Esophagus muscularis mucosa (tissue), 4 donors: Measurements from ENCODE around the gene WIPF3.

Source experiments
- CTCF ChIP-seq, 3 experiments: fragments of 200-600 bp in 2 of 3; fragments of 450-650 bp in 1 of 3; sonication (generic) in 2 of 3; IDR thresholded peaks; one replicate each; pipeline ENCODE4 v1.5.1; 2017 to 2019; ENCODE audit warnings: antibody characterized with exemption in 3 of 3, mild to moderate bottlenecking in 2 of 3, moderate library complexity in 1 of 3
- EP300 ChIP-seq: sonication (generic); formaldehyde crosslinking; IDR thresholded peaks from one replicate; pipeline ENCODE4 v1.6.1; 2017; ENCODE audit warnings: antibody characterized with exemption
- POLR2A ChIP-seq: fragments of 450-650 bp; IDR thresholded peaks from one replicate; pipeline ENCODE4 v1.6.1; 2017; ENCODE audit warnings: antibody characterized with exemption, moderate library complexity, mild to moderate bottlenecking, low read depth
- POLR2AphosphoS5 ChIP-seq, 2 donors: sonication (generic); formaldehyde crosslinking; IDR thresholded peaks; one replicate each; pipeline ENCODE4 v1.6.1; 2017; ENCODE audit warnings: antibody characterized with exemption in 2 of 2

- no peak for TF ChIP-seq POLR2AphosphoS5 (IDR thresholded peaks at IDR 0.05)
- TF ChIP-seq EP300 = no peak
- no peak for TF ChIP-seq CTCF (IDR thresholded peaks at IDR 0.05)
- TF ChIP-seq POLR2A = no peak
These were observed 83.0 kb downstream of the WIPF3 start for GRCh38 chr7:29889288-29889687.
